IMR-90 (cell line): ENCODE results near the gene PRKCB. TPM values are rescaled to one million over a fixed set of nuclear protein-coding genes. Genes with fewer than 3 reads are reported as not detected.

Experiments
- ATAC-seq: fragments of 200-7000 bp; cut with Tn5 transposase; 2 replicates; pipeline ENCODE4 v1.9.1; 2020; ENCODE audit warnings: low read depth, mild to moderate bottlenecking, moderate library complexity
- BruUV-seq: library from RNA; stranded (reverse); fragments of 400-500 nt; replicated peaks from 2 replicates; lab custom pipeline; 2021; lab: Mats Ljungman, UMichigan
- CTCF ChIA-PET: fragments of 300-600 bp; formaldehyde crosslinking; extraction: SDS; loops from one replicate; lab custom pipeline; 2021; ENCODE audit warnings: antibody characterized with exemption; lab: Yijun Ruan, JAX
- POLR2A ChIA-PET: fragments of 300-600 bp; sonication (Branson Sonifier 250); formaldehyde crosslinking; loops from one replicate; lab custom pipeline; 2022; ENCODE audit warnings: antibody characterized with exemption; ENCODE audit not compliant: unreplicated experiment; lab: Charles Lee
- DNase-seq: peaks from one replicate; pipeline ENCODE4 v3.0.0; 2013
- H2AFZ ChIP-seq: replicated peaks from 2 replicates; pipeline ENCODE3; 2013; ENCODE audit warnings: low read length, mild to moderate bottlenecking; ENCODE audit not compliant: poor library complexity
- H2AK5ac ChIP-seq: 2 replicates; pipeline ENCODE4 v1.6.1; 2013; ENCODE audit warnings: low read depth, low read length, inconsistent platforms
- H2AK9ac ChIP-seq: replicated peaks from 2 replicates; pipeline ENCODE3; 2013; ENCODE audit warnings: mild to moderate bottlenecking, low read depth, low read length, moderate library complexity; ENCODE audit not compliant: poor library complexity
- H2BK120ac ChIP-seq: 2 replicates; pipeline ENCODE4 v1.6.1; 2013; ENCODE audit warnings: low read depth, low read length, inconsistent platforms
- H2BK15ac ChIP-seq: 3 replicates; pipeline ENCODE4 v1.6.1; 2013; ENCODE audit warnings: low read depth, low read length, inconsistent platforms
- H2BK20ac ChIP-seq: 2 replicates; pipeline ENCODE4 v1.6.1; 2013; ENCODE audit warnings: low read depth, mild to moderate bottlenecking, inconsistent platforms, low read length, moderate library complexity
- H2BK5ac ChIP-seq: 2 replicates; pipeline ENCODE4 v1.6.1; 2013; ENCODE audit warnings: mild to moderate bottlenecking, low read depth, low read length, inconsistent platforms; ENCODE audit not compliant: poor library complexity, severe bottlenecking
- H3K14ac ChIP-seq: replicated peaks from 2 replicates; pipeline ENCODE4 v1.6.1; 2013; ENCODE audit warnings: low read depth, low read length, inconsistent platforms
- H3K18ac ChIP-seq: 2 replicates; pipeline ENCODE4 v1.6.1; 2013; ENCODE audit warnings: low read depth, low read length, control low read depth
- H3K23ac ChIP-seq: 2 replicates; pipeline ENCODE4 v1.6.1; 2013; ENCODE audit warnings: low read depth, low read length, inconsistent platforms
- H3K27ac ChIP-seq: 2 replicates; pipeline ENCODE4 v1.5.1; 2013; ENCODE audit warnings: mild to moderate bottlenecking, control low read depth, low read length; ENCODE audit not compliant: insufficient read depth
- H3K27me3 ChIP-seq: 2 replicates; pipeline ENCODE4 v1.6.1; 2013; ENCODE audit warnings: low read length; ENCODE audit not compliant: control insufficient read depth, insufficient read depth
- H3K36me3 ChIP-seq: 2 replicates; pipeline ENCODE4 v1.6.1; 2013; ENCODE audit warnings: low read length, mixed read lengths; ENCODE audit not compliant: control insufficient read depth, insufficient read depth
- H3K4ac ChIP-seq: 2 replicates; pipeline ENCODE4 v1.6.1; 2013; ENCODE audit warnings: low read depth, low read length, inconsistent platforms
- H3K4me1 ChIP-seq: 2 replicates; pipeline ENCODE4 v1.6.1; 2013; ENCODE audit warnings: low read length, mixed read lengths; ENCODE audit not compliant: control insufficient read depth, insufficient read depth
- H3K4me2 ChIP-seq: 2 replicates; pipeline ENCODE4 v1.6.1; 2013; ENCODE audit warnings: low read depth, mild to moderate bottlenecking, control low read depth, low read length, moderate library complexity
- H3K4me3 ChIP-seq: 2 replicates; pipeline ENCODE4 v1.5.1; 2013; ENCODE audit warnings: low read depth, mild to moderate bottlenecking, control low read depth, low read length, moderate library complexity; ENCODE audit not compliant: insufficient read depth
- H3K56ac ChIP-seq: 2 replicates; pipeline ENCODE4 v1.6.1; 2013; ENCODE audit warnings: low read length, inconsistent platforms; ENCODE audit not compliant: insufficient read depth; ENCODE audit errors: extremely low read depth
- H3K79me1 ChIP-seq, 2 experiments: 2 replicates each; pipeline ENCODE4 v1.6.1; 2013; ENCODE audit warnings: low read length in 2 of 2, inconsistent platforms in 1 of 2, low read depth in 1 of 2
- H3K9ac ChIP-seq: 2 replicates; pipeline ENCODE4 v1.6.1; 2013; ENCODE audit warnings: low read depth, low read length, control low read depth
- H3K9me1 ChIP-seq: 2 replicates; pipeline ENCODE4 v1.6.1; 2013; ENCODE audit warnings: low read length, inconsistent platforms; ENCODE audit not compliant: insufficient read depth
- H3K9me3 ChIP-seq: 2 replicates; pipeline ENCODE4 v1.6.1; 2013; ENCODE audit warnings: low read length; ENCODE audit not compliant: control insufficient read depth, insufficient read depth
- H4K20me1 ChIP-seq: 2 replicates; pipeline ENCODE4 v1.6.1; 2013; ENCODE audit warnings: low read length, inconsistent platforms; ENCODE audit not compliant: insufficient read depth
- H4K5ac ChIP-seq: 2 replicates; pipeline ENCODE4 v1.6.1; 2013; ENCODE audit warnings: mild to moderate bottlenecking, low read depth, low read length, control low read depth
- H4K8ac ChIP-seq, 2 experiments: 2 replicates each; pipeline ENCODE4 v1.6.1; 2013; ENCODE audit warnings: low read depth in 2 of 2, low read length in 2 of 2, control low read depth in 1 of 2, inconsistent platforms in 1 of 2
- H4K91ac ChIP-seq: 2 replicates; pipeline ENCODE4 v1.6.1; 2013; ENCODE audit warnings: low read depth, low read length, inconsistent platforms; ENCODE audit not compliant: insufficient read depth
- BHLHE40 ChIP-seq: fragments of 150-350 bp; IDR thresholded peaks from 2 replicates; pipeline ENCODE4 v1.6.1; 2016; ENCODE audit warnings: mild to moderate bottlenecking, low read depth, low read length
- CEBPB ChIP-seq: IDR thresholded peaks from 2 replicates; pipeline ENCODE4 v1.6.1; 2012; ENCODE audit warnings: low read depth, low read length, improper control_type of control experiment
- CHD1 ChIP-seq: IDR thresholded peaks from 2 replicates; pipeline ENCODE4 v1.6.1; 2012; ENCODE audit warnings: low read depth, low read length, improper control_type of control experiment
- FOS ChIP-seq: fragments of 150-350 bp; IDR thresholded peaks from 2 replicates; pipeline ENCODE4 v1.6.1; 2016; ENCODE audit warnings: low read depth, low read length
- MAFK ChIP-seq: IDR thresholded peaks from 2 replicates; pipeline ENCODE4 v1.6.1; 2012; ENCODE audit warnings: low read depth, low read length, improper control_type of control experiment
- MAZ ChIP-seq: IDR thresholded peaks from 2 replicates; pipeline ENCODE4 v1.6.1; 2012; ENCODE audit warnings: low read depth, mild to moderate bottlenecking, low read length, improper control_type of control experiment, moderate library complexity, borderline replicate concordance
- MXI1 ChIP-seq: IDR thresholded peaks from 2 replicates; pipeline ENCODE4 v1.6.1; 2012; ENCODE audit warnings: low read depth, mild to moderate bottlenecking, low read length, moderate library complexity, borderline replicate concordance
- NFE2L2 ChIP-seq: fragments of 150-350 bp; IDR thresholded peaks from 2 replicates; pipeline ENCODE4 v1.6.1; 2016; ENCODE audit warnings: low read depth, mild to moderate bottlenecking, low read length
- POLR2A ChIP-seq: IDR thresholded peaks from 2 replicates; pipeline ENCODE4 v1.6.1; 2012; ENCODE audit warnings: mild to moderate bottlenecking, low read depth, low read length
- RAD21 ChIP-seq: IDR thresholded peaks from 2 replicates; pipeline ENCODE4 v1.6.1; 2012; ENCODE audit warnings: low read length, improper control_type of control experiment
- RCOR1 ChIP-seq: IDR thresholded peaks from 2 replicates; pipeline ENCODE4 v1.6.1; 2012; ENCODE audit warnings: mild to moderate bottlenecking, low read length, improper control_type of control experiment; ENCODE audit not compliant: insufficient replicate concordance
- RFX5 ChIP-seq: IDR thresholded peaks from 2 replicates; pipeline ENCODE4 v1.8.0; 2012; ENCODE audit warnings: low read depth, mild to moderate bottlenecking, low read length, moderate library complexity
- SMC3 ChIP-seq: fragments of 150-350 bp; IDR thresholded peaks from 2 replicates; pipeline ENCODE4 v1.6.1; 2016; ENCODE audit warnings: low read depth, mild to moderate bottlenecking, antibody characterized with exemption, low read length, moderate library complexity
- WGBS, 2 experiments: methylation state at CpG; one replicate each; pipeline versions ENCODE4 v1.1.5 to v1.1.7; 2013; ENCODE audit warnings: missing lambda C conversion rate in 2 of 2; ENCODE audit not compliant: insufficient read length in 1 of 2; ENCODE audit errors: extremely low coverage in 2 of 2; 5-methylcytosine and 5-hydroxymethylcytosine counted together
- dilution Hi-C: fragments of 300-500 bp; cut with HindIII; formaldehyde crosslinking; loops from one replicate; pipeline ENCODE4 v1.14.3; 2018; ENCODE audit warnings: low sequenced_read_pairs; ENCODE audit not compliant: unreplicated experiment
- in situ Hi-C: fragments of 300-500 bp; cut with MboI; formaldehyde crosslinking; loops from 3 replicates; pipeline ENCODE4 v1.14.3; 2019; ENCODE audit warnings: low sequenced_read_pairs, inconsistent platforms, mixed read lengths
- intact Hi-C: fragments of 100-400 bp; cut with micrococcal nuclease; formaldehyde crosslinking; loops from 2 replicates; pipeline ENCODE4 v1.10.0; 2022
- polyA plus RNA-seq, 3 experiments: library from polyadenylated mRNA; depleted of rRNA; stranded (reverse); fragments of >200 nt; gene quantifications; 2 replicates each; pipeline ENCODE4 v1.2.3, GENCODE V29; 2012; ENCODE audit warnings: low replicate concordance in 1 of 3
- total RNA-seq: library from RNA; depleted of rRNA; stranded (reverse); fragments of >200 nt; gene quantifications from 2 replicates; pipeline ENCODE4 v1.2.3, GENCODE V29; 2012
- TF ChIP-seq, protein P1 (sequence below): fragments of 150-350 bp; IDR thresholded peaks from 2 replicates; pipeline ENCODE4 v1.6.1; 2017; ENCODE audit warnings: mild to moderate bottlenecking, antibody characterized with exemption, low read length, low read depth
- TF ChIP-seq, protein P2 (sequence below): conservative IDR thresholded peaks from 2 replicates; pipeline ENCODE4 v1.5.1; 2012; ENCODE audit warnings: mild to moderate bottlenecking, low read depth, low read length, improper control_type of control experiment
- TF ChIP-seq, protein P3 (sequence below): fragments of 150-350 bp; IDR thresholded peaks from 2 replicates; pipeline ENCODE4 v1.6.1; 2016; ENCODE audit warnings: low read depth, mild to moderate bottlenecking, low read length, moderate library complexity, borderline replicate concordance

The PRKCB gene
- total and polyA plus RNA-seq, 2 of the 4 experiments (the other 2 are of a cell fraction) = under 0.01 TPM; not detected in 1

DNA sequence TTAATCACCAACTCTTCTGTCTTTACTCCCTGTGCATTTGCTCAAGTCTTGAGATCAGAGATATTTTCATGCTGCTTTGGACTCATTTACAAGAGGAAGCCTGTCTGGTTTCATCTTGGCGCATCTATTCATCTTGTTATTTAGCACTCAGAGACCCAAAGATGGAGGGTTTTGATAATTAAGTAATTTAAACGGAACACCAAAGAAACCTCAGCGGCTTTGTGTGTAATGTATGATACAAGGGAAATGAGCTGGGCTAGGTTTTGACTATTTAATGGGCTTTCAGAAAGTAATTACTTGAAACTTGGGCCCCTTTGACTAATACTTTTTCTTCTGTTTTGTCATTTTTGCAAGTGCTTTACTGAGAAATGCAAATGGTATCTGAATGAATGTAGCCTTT lies 354.2 kb downstream of the PRKCB start:
- Histone ChIP-seq H2AK5ac (no peak overlapping the region), H3K79me1 (no peaks in the 10 kb centered on the region), H4K91ac (no peak overlapping the region), H2BK5ac (no peak overlapping the region), H3K27me3 (no peaks in the 10 kb centered on the region), H3K4me3 (no peak overlapping the region), H2BK120ac (no peak overlapping the region), H4K20me1 (no peaks in the 10 kb centered on the region), H3K18ac (no peak overlapping the region), H3K4me1 (no peaks in the 10 kb centered on the region), H4K8ac (no peak overlapping the region), H2AK9ac (no peak overlapping the region), H3K27ac (no peak overlapping the region), H3K9ac (no peak overlapping the region), H4K5ac (no peak overlapping the region), H2BK15ac (no peak overlapping the region), H3K4me2 (no peak overlapping the region), H3K9me1 (no peaks in the 10 kb centered on the region), H2AFZ (no peak overlapping the region), H3K23ac (no peak overlapping the region), H3K56ac (no peak overlapping the region; the same call in 1 of the 2 replicates), H2BK20ac (no peak overlapping the region), H3K14ac (no peak overlapping the region), H3K4ac (no peak overlapping the region), H3K9me3 (no peaks in the 10 kb centered on the region), H3K36me3 (no peaks in the 10 kb centered on the region)
- DNase-seq (no peak), ATAC-seq (no peak)
- TF ChIP-seq, protein P1, sequence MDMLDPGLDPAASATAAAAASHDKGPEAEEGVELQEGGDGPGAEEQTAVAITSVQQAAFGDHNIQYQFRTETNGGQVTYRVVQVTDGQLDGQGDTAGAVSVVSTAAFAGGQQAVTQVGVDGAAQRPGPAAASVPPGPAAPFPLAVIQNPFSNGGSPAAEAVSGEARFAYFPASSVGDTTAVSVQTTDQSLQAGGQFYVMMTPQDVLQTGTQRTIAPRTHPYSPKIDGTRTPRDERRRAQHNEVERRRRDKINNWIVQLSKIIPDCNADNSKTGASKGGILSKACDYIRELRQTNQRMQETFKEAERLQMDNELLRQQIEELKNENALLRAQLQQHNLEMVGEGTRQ = no peak
- TF ChIP-seq, protein P2, sequence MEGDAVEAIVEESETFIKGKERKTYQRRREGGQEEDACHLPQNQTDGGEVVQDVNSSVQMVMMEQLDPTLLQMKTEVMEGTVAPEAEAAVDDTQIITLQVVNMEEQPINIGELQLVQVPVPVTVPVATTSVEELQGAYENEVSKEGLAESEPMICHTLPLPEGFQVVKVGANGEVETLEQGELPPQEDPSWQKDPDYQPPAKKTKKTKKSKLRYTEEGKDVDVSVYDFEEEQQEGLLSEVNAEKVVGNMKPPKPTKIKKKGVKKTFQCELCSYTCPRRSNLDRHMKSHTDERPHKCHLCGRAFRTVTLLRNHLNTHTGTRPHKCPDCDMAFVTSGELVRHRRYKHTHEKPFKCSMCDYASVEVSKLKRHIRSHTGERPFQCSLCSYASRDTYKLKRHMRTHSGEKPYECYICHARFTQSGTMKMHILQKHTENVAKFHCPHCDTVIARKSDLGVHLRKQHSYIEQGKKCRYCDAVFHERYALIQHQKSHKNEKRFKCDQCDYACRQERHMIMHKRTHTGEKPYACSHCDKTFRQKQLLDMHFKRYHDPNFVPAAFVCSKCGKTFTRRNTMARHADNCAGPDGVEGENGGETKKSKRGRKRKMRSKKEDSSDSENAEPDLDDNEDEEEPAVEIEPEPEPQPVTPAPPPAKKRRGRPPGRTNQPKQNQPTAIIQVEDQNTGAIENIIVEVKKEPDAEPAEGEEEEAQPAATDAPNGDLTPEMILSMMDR = no peak
- no peak for TF ChIP-seq NFE2L2
- TF ChIP-seq, protein P3, sequence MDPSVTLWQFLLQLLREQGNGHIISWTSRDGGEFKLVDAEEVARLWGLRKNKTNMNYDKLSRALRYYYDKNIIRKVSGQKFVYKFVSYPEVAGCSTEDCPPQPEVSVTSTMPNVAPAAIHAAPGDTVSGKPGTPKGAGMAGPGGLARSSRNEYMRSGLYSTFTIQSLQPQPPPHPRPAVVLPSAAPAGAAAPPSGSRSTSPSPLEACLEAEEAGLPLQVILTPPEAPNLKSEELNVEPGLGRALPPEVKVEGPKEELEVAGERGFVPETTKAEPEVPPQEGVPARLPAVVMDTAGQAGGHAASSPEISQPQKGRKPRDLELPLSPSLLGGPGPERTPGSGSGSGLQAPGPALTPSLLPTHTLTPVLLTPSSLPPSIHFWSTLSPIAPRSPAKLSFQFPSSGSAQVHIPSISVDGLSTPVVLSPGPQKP = no peak
- TF ChIP-seq BHLHE40 = no peak
- TF ChIP-seq POLR2A = no peak
- no peak for TF ChIP-seq RAD21
- TF ChIP-seq RFX5 = no peak
- no peak for TF ChIP-seq MAFK
- TF ChIP-seq MAZ = no peak
- TF ChIP-seq FOS = no peak
- TF ChIP-seq CEBPB = no peak
- TF ChIP-seq RCOR1 = no peak
- TF ChIP-seq SMC3 = no peak
- no peak for TF ChIP-seq CHD1
- TF ChIP-seq MXI1 = no peak
- CTCF ChIA-PET = no interaction called here
- dilution Hi-C loops = no loop called here
- intact Hi-C loops = no loop called here
- BruUV-seq = no TSS peak
- WGBS, 2 experiments = no CpG with 5 or more reads among the region's 3 CpGs
- in situ Hi-C loops = no loop called here
- POLR2A ChIA-PET = no interaction called here
